ENCODE data around the gene QSER1.
"Not testable (repeated sequence)": the region's sequence is repeated elsewhere in the genome, so short reads cannot be mapped to it uniquely, and the experiment has no call there.

Gene QSER1

DNA sequence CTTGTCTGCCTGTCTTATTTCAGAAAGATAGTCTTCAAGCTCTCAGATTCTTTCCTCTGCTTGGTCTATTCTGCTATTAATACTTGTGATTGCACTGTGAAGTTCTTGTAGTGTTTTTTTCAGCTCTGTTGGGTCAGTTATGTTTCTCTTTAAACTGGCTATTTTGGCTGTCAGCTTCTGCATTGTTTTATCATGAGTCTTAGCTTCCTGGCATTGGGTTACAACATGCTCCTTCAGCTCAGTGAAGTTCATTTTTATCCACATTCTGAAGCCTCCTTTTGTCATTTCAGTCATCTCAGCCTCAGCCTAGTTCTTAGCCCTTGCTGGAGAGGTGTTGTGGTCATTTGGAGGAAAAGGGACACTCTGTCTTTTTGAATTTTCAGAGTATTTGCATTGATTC is 107.6 kb downstream of the QSER1 start:
- DNase-seq (ENCODE audit: low read depth, low spot score) = no peak

DNA sequence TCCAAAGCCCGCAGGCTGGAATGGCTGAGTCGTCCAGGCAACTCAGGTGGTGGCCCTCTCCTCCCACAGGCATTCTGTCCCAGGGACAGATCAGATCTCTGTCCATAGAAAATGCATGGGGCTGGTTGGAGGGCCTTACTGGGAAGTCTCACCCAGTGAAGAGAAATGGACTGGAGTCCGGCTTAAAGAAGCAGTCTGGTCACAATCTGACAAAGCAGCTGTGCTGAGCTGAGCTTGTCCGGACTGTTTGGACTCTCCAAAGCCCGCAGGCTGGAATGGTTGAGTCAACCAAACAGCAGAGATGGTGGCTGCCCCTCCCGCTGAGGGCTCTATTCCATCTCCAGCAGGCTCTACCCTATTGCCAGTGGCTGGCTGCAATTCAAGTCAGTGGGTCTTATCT is 108.7 kb downstream of the QSER1 start:
- no peak for DNase-seq (ENCODE audit: low read depth, low spot score)

DNA sequence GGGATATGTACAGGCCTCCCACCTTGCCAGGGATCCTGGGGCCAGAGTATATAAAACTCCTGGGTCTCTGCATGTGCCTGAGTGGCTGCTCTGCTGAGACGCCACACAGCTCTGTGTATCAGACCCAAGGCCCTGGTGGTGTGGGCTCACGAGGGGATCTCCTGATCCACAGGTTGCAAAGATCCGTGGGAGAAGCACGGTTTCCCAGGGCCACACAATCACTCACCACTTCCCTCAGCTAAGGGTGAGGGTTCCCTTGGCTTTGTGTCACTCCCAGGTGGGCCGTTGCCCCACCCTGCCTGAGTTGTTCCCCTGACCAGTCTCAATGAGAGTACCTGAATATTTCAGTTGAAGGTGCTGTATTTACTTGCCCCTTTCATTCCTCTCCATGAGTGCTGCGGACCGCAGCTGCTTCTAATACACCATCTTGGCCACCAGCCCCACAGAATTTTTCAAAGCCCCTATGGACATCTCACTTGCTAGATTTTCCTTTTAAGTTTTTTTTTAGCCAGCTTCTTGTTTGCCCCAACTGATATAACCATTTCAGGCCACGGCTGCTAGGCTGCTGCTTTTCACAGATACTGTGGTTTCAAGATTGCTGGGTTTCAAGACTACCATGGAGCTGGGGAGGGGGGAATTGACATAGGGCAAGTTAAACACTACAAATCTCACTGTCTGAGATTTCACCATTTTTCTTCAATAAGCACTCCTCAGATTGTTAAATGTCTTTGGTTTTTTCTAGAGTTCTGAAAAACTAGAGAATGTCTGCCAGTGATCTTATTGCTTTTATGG is 109.3 kb downstream of the QSER1 start:
- no peak for DNase-seq (ENCODE audit: low read depth, low spot score)

DNA sequence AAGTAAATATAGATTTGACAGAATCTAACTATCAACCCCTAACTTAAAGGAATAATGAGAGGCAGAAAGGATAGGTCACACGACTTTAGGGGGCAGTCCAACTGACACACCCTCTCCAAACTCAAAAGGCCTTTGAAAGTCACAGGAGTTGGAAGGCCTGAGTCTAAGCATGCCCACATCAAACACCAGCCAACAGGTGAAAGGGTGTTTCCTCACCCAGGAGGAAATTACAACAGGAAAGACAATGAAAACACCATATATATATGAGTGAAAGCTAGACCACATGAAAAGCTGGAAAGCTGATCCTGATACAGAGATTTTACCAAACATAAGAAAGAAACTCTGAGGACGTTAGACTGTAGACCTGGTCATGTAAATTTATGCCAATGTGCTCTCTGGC is 112.6 kb downstream of the QSER1 start:
- no peak for DNase-seq (ENCODE audit: low read depth, low spot score)

DNA sequence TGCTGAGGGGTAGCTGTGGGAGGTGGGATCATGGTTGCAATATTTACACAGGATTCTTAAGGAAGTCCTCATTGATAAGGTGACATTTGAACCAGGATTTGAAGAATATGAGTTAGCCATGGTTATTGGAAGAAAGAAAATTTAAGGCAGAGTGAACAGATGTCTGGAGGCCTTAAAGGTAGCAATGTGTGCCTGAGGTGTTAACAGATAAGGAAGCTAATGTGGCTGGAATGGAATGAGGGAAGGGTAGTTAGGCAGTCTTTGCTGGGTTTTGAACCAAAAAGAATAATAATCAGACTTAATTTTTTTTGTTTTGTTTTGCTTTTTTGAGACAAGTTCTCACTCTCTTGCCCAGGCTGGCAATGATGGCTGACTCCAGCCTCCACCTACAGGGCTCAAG is 113.4 kb downstream of the QSER1 start:
- no peak for DNase-seq (ENCODE audit: low read depth, low spot score)

DNA sequence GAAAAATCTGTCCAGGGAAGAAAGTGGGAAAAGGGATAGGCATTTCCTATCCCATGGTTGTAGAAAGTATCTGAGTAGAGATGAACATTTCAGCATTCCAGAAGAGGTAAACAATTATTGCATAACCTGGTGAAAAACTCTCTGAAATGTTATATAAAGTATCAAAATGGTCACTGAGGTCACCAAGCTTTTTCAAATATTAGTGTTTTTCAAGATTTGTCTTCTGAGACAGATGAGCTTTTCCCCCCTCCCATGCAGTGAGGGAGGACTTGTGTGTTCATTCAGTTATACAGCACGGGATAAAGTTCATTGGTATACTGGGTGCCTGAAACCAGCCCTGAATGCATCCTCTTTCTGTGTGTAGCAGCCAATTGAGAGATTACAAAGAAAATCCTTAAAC is 121.1 kb downstream of the QSER1 start:
- no peak for DNase-seq (ENCODE audit: low read depth, low spot score)

DNA sequence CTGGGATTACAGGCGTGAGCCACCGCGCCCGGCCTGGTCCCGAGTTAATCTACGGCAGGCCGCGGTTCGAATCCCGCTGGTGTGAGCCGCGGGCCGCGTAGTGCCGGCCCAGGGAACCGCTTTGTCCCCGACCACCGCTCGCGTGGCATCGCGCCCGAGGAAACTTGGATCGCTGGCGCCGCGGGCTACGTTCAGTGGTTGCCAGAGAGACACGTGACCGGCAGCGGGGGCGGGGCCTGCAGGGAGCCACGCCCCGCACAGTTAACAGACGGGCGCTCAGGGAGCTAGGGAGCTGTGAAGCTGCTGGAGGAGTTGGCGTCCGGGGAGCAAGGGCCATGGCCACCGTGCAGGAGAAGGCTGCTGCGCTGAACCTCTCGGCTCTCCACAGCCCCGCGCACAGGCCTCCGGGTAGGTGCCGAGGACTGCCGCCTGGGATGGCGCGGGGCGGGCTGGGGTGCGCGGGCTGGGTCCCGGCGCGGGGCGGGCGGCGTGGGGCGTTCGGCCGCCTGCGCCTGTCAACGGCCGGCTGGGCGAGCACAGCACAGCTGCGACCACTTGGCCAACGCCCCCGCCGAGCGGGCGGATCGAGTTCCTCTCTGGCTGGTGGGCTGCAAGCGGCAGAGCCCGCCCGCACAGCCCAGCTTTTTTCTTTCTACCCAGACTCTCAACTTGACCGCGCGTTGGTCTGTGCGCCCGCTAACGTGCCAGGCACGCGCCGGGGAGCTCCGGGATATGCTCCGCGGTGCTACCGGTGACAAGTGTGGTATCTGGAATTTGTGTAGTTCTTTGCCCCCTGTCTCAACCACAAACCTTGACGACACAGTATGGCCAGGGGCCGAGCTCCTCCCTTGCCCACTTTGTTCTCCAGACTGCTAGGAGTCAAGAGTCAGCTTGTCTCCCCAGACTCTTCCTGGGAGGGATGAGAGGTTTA is 123.3 kb downstream of the QSER1 start, which contains the start of gene DEPDC7:
Gene DEPDC7 (plus strand): TSS at position 258 of the 931 bp plus-strand sequence. CDS start 78 bp downstream, at position 336.
- DNase-seq (ENCODE audit: low read depth, low spot score) = peak; percentile 34

DNA sequence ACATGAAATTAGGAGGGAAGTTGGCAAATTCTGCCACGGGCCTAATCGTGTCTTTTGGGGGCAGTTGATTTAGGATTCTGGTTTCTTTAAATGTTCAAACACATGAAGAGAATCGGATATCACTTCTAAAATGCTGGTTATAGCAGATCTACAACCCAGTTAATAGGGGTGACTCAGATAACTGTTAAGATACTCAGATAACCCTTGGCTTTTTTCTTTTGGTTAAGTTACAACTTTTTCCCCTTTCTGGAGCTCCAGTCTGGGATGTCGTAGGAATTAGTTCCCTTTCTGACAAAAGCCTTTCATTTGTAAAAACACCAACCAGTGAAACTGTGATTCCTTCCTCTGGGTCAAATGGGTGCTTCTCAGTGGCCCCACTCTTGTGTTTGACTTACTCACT is 124.0 kb downstream of the QSER1 start:
- no peak for DNase-seq (ENCODE audit: low read depth, low spot score)

DNA sequence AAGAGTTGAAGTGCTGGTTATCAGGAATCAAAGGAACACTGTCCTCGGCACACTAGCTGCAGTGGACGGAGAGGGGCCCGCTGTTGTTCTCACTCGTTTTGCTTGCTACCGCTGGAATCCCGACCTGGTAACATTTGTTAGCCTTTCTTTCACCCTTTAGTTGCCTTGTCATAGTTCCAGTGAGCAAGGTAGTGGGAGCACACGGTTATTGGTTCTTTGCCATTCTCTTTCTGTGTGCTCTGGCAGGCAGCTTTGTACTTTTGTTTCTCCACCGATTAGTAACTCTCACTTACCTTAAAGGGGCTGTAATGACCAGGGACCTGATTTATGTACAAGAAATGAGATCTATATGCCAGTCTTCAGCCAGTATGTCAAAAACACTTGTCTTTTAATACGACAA is 124.9 kb downstream of the QSER1 start:
- no peak for DNase-seq (ENCODE audit: low read depth, low spot score)

DNA sequence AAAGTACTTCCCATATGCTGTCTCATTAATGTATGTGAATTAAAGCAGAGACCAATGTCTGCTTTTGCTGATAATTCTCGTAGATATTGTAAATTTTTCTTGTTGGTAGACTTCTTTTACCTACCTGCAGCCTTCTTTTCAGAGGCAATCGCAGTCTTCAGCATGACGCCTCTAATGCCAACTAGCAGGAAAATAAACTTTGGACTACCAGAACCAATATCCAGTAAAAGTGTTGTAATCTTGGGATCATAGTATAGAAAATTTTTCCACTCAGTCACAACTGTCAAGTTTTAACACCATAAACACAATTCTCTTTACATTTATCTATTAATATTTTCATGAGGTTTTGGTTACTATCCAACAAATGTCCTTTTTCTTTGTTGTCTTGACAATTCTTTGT is 125.4 kb downstream of the QSER1 start:
- DNase-seq (ENCODE audit: low read depth, low spot score) = no peak

DNA sequence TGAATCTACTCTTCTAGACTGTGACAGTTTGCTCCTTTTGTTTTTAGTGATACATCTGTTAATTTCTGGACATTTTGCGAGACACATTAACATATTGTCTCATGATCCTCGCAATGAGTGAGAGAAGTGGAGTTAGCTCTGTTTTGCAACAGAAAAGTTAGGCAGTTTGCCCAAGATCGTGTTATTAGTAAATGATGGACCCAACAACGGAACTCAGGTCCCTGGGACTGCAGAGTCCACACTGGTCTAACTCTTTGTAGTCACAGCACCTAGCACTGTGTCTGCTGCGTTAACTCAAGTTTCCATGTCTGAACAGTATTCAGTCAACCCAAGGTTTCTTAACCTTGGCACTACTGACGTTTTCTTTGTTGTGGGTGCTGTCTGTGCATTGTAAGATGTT is 126.2 kb downstream of the QSER1 start:
- no peak for DNase-seq (ENCODE audit: low read depth, low spot score)

DNA sequence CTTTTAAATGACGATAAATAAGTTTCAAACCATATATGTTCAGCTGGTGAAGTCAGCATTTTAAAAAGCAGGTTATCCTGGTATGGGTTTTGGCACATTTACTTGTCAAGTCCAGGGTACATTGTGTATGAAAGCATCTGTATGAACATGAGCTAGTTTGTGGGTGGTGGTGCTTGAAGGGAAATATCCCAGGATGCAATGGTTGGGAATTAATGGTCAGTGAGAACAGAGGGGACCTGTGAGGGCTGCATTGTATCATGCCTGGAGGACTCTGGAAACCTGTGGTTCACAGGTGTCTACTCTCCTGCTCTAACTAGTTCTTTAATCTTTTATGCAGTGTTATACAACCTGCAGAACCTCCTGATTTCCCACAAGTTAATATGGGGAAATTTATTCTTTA is 128.9 kb downstream of the QSER1 start:
- no peak for DNase-seq (ENCODE audit: low read depth, low spot score)

DNA sequence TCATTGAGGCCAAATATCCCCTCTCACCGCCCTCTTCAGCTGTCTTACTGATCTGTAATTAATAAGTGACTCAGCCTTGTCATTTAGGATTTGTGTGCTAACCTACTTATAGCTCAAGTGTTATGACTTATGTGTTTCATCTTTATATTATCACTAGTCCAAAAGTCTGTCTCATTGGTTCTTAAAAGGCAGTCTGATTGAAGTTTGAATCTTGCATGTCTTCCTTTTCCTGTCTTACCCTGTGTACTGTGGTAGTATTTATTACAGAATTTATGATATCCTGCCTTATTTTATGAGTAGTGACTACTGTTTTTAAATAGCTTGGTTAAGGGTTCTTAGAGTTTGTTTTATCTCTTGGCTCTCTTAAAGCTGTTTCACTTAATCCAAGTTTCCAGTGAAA is 129.3 kb downstream of the QSER1 start:
- no peak for DNase-seq (ENCODE audit: low read depth, low spot score)

DNA sequence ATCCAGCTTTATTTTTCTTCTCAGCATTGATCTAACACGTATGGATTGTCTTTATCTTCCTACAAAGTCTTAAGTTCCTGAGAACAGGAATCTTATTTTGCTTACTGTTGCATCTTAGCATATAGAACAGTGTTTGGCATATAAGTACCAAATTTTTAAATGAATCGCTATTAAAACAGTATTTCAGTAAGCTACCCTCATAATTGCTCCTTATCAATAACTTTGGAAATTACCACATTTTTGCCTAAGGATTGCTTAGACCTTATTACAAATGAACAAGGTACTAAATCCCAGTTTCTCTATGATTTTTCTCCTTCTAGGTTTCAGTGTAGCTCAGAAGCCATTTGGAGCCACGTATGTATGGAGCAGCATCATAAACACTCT is 132.7 kb downstream of the QSER1 start:
- DNase-seq (ENCODE audit: low read depth, low spot score) = no peak

DNA sequence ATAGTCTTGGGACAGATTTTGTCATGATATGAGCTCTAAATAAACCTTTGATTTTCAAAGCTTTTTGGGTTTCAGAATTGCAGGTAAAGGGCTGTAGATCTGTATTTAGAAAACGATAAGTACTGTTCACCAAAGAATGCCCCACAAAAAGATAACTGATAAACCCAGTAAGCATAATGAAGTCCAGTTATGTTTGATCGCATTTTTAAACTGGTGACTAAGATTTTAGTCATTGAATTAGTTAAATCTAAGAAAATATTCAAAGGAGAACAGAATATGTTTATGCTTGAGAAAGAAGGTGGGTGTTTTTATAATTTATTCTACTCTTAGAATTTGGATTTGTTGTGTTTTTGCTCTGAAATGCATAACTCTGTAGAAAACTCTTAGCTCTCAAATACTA is 134.6 kb downstream of the QSER1 start:
- no peak for DNase-seq (ENCODE audit: low read depth, low spot score)

DNA sequence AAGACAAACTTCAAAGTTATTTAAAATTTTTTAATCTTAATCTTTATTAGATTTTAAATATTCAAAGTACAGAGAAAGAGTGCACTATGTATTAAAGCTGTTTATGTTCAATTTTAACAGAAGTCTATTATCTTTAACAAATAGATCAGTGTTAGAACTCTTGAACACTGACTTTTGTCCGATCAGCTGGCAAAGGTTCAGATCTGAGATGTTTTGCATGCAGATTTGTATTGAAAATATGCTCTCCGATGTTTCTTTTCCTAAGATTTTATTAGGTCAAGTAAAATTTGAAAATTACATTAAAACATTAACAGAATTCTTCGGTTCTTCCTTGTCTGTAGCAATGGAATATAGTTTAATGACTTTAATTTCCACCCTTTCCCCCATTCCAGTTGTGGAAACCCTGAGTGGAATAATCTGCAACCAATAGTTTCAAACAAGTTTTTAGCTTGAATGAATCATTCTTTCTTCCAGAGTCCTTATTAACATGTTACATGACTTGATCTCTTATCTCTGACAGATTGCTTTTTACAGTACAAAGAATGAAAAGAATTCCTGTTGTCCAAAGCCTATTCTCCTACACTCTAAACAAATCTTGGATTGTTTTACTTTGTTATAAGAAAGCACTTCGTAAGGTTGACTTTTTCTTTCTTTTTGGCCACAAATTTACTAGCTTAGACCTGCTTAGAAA is 135.4 kb downstream of the QSER1 start:
- no peak for DNase-seq (ENCODE audit: low read depth, low spot score)

DNA sequence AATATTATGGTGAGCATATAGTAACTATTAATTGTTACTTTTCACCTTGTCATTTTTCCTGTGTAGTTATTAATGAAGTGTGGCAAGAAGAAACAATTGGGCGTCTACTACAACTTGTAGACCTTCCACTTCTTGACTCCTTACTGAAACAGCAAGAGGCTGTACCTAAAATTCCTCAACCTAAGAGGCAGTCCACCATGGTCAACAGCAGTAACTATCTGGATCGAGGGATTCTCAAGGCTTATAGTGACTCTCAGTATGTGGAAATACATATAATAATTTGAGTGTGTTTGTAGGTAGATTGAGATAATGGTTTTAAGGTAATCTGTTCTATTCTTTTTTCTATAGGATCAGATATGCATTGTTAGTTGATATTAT is 135.9 kb downstream of the QSER1 start:
- no peak for DNase-seq (ENCODE audit: low read depth, low spot score)

DNA sequence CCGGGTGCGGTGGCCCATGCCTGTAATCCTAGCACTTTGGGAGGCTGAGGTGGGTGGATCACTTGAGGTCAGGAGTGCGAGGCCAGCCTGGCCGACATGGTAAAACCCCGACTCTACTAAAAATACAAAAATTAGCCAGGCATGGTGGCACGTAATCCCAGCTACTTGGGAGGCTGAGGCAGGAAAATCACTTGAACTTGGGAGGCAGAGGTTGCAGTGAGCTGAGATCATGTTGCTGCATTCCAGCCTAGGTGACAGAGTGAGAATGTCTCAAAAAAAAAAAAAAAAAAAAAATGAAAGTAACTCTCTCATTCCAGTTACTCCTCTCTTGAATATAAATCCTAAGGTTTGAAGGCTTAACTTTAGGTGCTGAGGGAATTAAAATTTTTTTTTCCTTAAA is 136.6 kb downstream of the QSER1 start:
- DNase-seq (ENCODE audit: low read depth, low spot score) = not testable (repeated sequence)
